ENCODE measurements around the gene WDR86.

Gene WDR86, protein sequence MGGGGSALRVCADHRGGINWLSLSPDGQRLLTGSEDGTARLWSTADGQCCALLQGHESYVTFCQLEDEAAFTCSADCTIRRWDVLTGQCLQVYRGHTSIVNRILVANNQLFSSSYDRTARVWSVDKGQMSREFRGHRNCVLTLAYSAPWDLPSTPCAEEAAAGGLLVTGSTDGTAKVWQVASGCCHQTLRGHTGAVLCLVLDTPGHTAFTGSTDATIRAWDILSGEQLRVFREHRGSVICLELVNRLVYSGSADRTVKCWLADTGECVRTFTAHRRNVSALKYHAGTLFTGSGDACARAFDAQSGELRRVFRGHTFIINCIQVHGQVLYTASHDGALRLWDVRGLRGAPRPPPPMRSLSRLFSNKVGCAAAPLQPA

DNA sequence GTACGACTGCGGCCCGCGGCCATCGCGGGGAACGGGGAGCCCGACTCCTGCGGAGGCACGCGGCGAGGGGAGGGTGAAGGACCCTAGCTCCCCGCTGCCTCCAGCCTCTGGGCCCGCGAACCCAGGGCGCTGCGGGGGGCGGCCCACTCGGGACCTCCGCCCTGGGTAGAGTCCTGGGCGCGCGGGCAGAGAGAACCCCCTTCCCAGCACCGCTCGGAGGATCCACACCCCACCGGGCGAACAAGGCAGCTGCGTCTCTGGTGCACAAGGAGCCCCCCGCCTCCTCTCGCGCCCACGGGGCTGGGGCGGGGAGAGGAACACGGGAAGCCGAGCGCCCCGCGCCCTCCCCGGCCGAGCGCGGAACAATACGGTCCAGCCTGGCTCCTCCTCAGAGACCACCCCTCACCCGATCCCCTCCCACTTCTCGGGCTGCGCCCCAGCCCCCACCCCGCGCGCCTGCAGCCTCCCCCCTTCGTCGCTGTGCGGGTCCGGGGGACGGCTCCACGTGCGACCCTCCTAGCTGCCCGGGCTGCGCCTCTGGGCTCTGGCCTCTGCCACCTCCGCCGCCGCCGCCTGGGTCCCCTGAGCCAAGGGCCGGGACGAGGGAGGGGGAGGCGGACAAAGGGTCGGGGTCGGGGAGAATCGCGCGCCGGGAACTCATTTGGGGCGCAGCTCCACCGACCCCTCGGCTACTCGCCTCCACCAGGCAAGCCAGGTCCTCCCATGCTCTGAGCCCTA is at the start of gene WDR86:
WDR86 (minus strand) TSS at position 372 of the 738 bp plus-strand sequence. CDS start 449 bp downstream, outside the sequence.
- no peak for DNase-seq

DNA sequence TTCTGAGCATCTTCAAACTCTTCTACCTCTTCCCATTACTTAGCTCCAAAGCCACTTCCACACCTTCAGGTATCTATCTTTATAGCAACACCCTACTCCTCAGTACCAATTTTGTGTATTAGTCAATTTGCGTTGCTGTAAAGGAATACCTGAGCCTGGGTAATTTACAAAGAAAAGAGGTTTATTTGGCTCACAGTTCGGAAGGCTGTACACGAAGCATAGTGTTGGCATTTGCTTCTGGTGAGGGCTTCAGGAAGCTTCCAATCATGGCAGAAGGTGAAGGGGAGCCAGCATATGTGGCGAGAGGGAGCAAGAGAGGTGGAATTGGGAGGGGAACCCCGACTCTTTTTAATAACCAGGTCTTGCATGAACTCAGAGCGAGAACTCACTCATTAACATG is 47.7 kb upstream of the WDR86 start:
- DNase-seq = no peak

DNA sequence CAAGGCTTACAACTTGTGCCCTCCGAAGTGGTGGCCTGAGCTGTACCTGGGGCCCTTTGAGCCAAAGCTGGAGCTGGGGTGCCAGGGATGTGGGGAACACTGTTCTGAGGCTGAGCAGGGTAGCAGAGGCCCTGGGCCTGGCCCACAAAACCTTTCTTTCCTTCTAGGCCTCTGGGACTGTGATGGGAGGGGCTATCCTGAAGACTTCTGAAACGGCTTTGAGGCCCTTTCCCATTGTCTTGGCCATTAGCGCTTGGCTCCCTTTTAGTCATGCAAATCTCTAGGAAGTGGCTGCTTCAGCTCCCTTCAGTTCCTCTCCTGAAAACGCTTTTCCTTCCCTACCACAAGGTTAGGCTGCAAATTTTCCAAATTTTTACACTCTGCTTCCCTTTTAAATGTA is 46.9 kb upstream of the WDR86 start:
- no peak for DNase-seq

DNA sequence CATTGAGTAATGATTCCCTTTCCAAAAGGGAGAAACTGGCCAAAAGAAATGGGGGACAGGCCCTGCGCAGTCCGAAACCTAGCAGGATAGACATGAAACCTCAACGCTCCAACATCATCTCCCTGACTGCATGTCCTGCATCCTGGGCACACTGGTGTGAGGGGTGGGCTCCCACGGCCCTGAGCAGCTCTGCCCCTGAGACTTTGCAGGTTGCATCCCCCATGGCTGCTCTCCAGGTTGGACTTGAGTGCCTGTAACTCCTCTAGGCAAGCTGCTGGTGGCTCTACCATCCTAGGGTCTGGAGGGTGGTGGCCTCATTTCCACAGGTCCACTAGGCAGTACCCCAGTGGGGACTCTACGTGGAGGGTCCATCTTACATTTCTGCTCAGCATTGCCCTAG is 46.4 kb upstream of the WDR86 start:
- DNase-seq = no peak

DNA sequence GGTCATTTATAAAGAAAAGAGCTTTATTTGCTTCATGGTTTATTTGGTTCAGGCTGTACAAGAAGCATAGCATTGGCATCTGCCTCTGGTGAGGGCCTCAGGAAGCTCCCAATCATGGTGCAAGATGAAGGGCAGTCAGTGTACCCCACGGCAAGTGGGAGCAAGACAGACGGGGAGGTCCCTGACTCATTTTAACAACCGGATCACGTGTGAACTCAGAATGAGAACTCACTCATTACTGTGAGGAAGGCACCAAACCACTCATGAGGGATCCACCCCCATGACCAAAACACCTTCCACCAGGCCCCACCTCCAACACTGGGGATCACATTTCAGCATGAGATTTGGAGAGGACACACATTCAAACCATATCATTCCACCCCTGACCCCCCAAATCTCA is 45.9 kb upstream of the WDR86 start:
- no peak for DNase-seq

DNA sequence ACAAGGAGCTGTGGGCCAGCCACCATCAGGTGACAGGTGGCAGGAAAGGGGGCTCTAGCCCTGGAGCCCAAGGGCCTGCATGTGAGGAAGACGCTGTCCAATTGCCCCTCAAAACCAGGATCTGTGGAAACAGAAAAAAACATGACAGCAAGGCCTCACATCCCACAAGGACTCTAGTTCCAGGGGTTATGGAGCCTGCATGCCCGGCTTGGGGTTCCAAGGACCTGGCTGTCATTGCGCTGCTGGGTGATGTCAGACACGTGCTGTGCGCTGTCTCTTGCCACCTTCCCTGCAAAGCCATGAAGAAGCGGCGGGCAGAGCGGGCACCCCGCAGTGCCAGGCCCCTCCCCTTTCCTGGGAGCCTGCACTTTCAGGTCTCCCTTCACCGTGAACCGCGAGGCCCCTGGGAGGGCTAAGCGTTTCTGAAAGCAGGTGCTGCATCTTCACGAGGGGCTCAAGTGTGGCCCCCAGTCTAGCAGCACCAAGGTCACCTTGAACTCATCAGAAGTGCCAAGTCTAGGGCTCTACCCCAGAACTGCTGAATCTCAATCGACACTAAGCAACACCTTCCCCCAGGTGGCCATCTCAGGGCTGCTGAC is 45.2 kb upstream of the WDR86 start:
- no peak for DNase-seq

DNA sequence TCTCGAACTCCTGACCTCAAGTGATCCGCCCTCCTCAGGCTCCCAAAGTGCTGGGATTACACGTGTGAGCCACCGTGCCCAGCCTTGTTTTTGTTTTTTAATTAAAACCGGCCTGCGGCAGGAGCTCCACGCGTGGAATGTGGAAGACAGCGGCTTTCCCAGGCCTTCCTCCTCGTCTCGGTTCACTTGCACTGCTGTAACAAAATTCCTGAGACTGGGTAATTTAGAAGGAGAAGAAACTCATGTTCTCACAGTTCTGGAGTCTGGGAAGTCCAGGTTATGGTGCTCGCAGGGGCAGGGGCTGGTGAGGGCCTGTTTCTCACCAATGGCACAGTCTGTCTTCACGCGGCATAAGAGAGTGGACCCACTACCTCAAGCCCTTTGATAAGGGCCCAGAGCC is 44.5 kb upstream of the WDR86 start:
- no peak for DNase-seq

DNA sequence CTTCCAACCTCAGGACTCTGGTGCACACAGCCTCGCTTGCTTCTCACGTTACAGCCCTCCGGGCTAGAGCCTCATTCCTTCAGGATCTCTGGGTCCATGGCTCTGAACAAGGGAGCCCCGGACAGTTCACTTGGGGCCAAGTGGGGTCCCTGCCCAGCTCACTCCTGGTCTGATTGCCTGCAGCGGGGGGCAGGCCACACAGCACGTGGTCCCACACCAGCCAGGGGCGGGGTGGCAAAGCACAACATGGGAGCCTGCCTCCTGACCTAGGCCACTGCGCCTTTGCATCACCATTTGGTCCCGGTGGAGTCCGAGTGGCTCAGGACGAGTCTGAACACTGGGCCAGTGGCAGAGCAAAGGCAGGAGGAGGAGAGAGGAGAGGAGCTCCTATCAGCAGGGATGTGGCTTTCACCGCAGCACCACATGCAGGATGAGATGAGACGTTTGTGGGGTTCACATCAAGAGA is 43.5 kb upstream of the WDR86 start:
- no peak for DNase-seq

DNA sequence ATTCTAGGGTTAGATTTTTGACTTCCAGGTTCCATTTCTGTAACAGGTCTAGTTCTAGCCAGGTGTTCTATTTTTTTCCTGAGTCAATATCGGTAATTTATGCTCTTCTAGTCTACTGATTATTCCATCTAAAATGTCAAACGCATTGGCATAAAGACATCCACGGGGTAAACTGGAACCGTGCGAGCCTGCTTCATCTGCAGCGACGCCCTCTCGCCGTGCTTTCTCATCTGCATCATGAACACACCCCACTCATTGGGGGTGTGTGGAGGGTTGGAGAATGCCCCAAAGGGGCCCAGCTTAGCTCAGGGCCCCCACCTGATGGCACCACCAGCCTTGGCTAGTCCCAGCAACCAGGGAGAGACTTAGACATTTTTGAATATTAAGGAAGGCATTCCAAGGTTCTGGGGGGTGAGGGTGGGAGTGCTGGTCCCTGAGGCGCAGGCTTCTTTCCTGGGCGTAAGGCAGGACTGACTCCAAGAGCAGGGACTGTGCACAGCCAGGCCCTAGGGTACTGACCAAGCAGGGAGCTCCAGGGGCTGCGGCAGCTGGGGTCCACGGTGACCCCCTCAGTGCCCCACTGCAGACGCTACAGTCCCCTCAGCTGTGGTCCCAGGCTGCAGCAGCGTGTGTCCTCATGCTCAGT is 43.0 kb upstream of the WDR86 start:
- DNase-seq = no peak

DNA sequence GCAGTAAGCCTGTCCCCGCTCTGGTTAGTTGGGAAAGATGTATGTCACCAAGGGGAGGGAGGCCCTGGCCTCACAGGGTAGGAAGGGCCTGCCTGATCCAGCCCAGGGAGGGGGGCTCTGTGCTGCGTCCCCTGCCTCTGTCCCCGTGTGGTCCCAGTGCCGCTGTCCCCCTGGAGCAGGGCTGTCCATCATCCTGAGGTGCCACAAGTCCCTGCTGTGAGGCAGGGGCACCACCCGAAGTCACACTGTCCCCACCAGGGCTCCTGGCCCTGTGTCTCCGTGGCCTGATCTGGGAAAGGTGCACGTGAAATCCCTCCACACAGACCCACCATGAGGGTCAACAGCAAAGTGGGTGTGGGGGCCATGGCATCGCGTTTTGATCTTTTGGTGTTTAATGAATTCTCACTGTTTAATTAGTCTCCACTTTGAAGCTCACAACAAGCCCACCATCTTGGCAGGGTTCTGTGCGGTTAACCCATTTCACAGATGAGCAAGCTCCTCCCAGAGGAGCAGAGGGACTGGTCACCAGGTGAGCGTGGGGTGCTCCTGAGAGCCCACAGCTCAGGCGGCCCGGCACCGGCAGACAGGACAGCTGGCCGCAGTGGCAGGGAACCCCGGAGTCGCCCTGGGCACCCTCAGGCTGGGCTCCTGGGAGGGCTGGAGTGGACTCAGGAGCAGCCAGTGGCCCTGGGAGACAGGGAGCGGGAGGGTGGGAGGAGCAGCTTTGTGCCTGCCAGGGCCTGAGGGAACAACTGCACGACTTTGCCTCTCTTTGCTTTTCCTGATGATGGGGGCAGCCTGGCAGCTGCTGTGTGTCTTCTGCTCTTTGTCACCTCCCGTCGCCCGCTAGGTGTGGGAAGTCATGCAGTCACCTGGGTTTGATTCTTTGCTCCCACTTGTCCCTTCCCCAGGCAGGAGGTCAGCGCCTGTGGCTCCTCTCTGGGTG is 42.1 kb upstream of the WDR86 start:
- DNase-seq = no peak

DNA sequence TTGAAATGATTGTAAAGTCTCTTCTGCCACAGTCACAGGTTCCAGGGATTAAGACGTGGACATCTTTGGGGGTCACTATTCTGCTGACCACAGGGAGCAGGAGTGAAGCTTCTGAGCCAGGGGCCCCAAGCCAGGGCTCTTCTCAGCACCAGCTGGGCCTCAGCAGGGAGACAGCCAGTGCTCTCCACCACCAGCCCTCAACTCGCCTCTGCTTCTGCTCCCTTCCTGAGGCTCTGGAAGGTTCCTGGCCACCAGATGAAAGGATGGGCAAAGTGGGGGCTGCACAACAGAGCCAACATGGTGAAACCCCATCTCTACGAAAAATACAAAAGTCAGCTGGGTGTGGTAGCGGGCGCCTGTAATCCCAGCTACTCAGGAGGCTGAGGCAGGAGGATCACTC is 41.3 kb upstream of the WDR86 start:
- DNase-seq = no peak

DNA sequence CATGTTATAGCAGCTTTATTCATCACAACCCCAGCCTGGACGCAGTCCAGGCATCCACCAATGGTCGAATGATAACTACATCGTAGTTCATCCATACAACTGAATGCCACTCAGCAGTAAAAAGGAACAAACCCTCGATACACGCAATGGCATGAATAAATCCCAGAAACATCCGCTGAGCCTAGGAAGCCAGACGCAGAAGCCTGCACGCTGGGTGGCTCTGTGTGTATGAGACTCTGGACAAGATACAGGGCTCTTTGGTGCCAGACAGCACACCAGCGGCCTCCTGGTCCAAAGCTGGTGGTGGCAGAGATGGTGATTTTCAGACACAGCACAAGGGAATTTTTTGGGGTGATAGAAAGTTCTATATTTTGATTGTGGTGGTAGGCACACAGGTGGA is 40.2 kb upstream of the WDR86 start:
- no peak for DNase-seq

DNA sequence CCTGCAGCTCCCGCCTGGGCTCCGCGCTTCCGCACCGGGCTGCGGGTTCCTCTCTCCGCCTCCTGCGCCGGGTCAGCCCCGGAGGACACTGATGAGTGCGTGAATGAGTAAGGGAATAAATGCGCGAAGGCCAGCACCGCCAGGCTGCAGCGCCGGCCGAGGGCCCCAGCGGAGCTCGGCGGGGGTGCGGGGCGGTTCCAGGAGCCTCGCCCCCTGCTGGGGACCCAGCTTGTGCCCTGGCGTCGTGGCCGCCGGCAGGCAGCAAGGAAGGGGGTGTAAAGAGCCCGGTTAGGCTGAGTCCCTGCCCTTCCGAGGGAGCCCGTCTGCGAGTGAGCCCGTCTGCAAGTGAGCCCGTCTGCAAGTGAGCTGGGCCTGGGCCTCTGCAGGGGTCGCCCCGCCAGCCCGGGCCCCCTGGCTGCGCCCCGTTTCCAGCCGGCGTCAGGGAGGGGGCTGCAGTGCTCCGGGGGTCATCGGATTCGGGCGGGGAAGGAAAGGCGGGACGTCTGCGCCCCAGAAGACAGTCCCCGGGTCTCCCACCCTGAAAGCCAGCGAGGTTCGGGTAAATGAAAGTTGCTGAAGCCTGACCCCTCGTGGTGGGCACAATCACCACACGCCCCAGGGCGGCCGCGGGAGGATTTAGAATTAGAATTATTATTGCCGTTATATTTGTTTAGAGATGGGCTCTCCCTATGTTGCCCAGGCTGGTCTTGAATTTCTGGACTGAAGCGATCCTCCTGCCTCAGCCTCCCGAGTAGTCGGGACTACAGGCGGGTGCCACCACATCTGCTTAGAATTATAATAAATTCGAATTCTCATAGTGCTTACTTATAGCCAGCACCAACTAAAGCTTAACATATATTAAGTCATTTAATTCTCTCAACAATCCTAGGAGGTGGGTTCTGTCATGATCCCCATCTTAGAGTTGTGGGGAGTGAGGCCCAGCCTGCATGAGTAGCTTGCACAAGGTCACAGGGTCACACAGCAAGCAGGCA is 38.7 kb upstream of the WDR86 start:
- DNase-seq = peak; percentile 75

DNA sequence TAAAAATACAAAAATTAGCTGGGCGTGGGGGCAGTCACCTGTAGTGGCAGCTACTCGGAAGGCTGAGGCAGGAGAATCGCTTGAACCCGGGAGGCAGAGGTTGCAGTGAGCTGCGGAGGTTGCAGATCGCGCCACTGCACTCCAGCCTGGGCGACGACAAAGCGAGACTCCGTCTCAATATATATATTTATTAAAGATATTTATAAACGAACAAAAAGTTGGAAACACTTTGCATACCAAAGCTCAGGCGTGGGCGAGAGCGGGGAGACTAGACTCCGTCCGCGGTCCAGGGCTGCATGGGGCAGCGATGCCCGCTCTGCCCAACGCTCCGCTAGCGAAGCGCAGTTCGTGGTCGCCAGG is 38.0 kb upstream of the WDR86 start:
- DNase-seq = no peak

DNA sequence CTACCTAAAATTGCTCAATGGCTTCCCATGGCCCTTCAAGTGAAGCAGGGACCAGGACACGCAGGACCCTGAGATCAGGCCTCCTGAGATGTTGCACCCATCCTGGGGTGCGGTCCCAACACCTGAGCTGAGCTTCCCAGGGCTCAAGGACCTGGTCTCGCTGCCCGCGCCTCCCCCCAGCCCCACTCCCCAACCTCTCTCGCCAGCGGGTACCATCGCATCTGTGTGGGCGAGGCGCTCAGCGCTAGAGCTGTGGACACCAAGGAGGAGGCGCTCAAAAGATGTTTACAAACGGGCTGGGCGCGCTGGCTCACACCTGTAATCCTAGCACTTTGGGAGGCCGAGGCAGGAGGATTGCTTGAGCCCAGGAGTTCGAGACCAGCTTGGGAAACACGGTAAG is 37.5 kb upstream of the WDR86 start:
- DNase-seq = no peak

DNA sequence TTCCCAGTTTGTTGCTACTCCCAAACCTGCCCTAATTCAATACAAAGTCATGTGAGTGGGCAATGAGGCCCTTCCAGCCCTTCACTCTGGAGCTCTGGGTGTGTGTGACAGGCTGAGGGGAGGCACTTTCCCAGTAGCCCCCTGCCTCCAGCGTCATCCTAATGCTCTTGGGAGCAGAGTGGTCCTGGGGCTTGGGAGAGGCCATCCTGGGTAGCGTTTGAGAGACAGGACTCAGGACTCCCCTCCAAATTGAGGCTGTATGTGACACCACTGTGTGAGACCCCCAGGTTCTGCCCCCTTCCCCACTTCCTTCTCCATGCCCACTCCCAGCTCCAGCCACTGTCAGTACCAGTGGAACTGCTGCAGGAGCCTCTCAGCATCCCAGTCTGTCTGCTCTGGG is 36.6 kb upstream of the WDR86 start:
- DNase-seq = no peak

DNA sequence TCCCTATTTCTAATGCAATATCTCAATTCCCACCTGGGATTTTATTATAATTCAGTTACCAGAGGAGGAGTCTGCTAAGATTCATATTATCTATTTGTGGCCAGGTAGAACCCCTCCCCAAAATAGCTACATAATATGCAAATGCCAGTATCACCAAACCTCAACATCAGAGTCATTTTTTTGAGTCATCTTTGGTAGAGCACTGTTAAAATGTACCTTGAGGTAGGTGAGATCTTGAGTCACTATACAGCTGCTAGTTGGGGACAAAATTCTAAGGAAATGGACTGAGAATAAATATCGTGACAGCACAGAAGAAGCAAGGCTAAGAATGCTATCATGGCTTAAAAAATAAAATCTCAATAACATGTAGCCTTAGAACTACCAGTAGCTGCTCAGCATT is 34.8 kb upstream of the WDR86 start:
- no peak for DNase-seq

DNA sequence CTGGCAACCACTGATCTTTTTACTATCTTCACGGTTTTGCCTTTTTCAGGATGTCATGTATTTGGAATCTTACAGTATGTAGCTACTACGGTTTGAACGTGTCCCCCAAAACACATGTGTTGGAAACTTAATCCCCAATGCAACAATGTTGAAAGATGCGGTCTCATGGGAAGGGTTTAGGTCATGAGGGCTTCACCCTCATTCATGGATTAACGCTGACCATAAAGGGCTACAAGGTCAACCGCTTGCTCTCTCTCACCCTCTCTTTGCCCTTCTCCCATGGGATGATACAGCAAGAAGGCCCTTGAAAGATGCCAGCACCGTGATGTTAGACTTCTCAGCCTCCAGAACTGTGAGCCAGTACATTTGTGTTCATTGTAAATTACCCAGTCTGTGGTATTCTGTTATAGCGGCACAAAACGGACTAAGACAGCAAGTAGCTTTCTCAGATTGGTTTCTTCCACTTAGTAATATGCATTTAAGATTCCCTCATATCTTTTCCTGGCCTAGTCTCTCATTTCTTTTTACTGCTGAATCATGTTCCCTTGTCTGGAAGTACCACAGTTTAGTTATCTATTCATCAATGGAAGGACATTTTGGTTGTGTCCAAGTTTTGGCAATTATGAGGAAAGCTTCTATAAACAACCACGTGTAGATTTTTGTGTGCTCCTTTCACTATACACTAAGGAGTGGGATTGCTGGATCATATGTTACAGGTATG is 33.1 kb upstream of the WDR86 start:
- DNase-seq = no peak

DNA sequence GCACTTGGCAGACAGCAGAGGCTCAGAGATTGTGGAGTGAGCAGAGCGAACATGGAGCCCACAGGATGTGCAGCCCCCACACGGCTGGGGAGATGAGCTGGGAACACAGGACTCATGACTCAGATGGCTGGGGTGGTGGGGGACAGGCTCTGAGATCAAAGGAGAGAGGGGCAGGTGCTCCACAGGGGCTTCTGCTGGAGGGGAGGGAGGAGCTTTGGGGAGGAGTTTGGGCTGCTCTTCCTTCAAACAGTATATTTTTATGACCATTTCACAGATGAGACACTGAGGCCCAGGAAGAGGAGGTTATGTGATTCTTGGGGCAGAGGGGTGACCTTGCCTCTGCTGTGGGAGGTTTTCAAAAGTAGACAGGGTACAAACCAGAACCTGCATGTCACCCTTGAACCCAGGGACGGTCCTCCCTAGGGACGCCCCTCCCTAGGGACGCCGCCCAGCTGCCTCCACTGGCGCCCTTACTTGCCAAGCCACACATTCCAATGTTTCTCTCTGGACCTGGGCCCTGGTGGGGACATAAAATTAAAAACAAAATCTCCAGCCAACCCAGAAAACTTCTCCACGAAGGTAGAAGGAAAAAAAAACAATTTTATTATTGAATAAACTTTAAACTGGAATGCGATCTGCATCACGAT is 31.1 kb upstream of the WDR86 start:
- DNase-seq = no peak
